IMR-90 (cell line): Measurements from ENCODE around the gene MAP3K19.

ENCODE experiments used
- CEBPB ChIP-seq: IDR thresholded peaks from 2 replicates; pipeline ENCODE4 v1.6.1; 2012; ENCODE audit warnings: low read depth, low read length, improper control_type of control experiment
- FOS ChIP-seq: fragments of 150-350 bp; IDR thresholded peaks from 2 replicates; pipeline ENCODE4 v1.6.1; 2016; ENCODE audit warnings: low read depth, low read length
- NFE2L2 ChIP-seq: fragments of 150-350 bp; IDR thresholded peaks from 2 replicates; pipeline ENCODE4 v1.6.1; 2016; ENCODE audit warnings: low read depth, mild to moderate bottlenecking, low read length
- POLR2A ChIP-seq: IDR thresholded peaks from 2 replicates; pipeline ENCODE4 v1.6.1; 2012; ENCODE audit warnings: mild to moderate bottlenecking, low read depth, low read length
- RAD21 ChIP-seq: IDR thresholded peaks from 2 replicates; pipeline ENCODE4 v1.6.1; 2012; ENCODE audit warnings: low read length, improper control_type of control experiment
- RCOR1 ChIP-seq: IDR thresholded peaks from 2 replicates; pipeline ENCODE4 v1.6.1; 2012; ENCODE audit warnings: mild to moderate bottlenecking, low read length, improper control_type of control experiment; ENCODE audit not compliant: insufficient replicate concordance
- SMC3 ChIP-seq: fragments of 150-350 bp; IDR thresholded peaks from 2 replicates; pipeline ENCODE4 v1.6.1; 2016; ENCODE audit warnings: low read depth, mild to moderate bottlenecking, antibody characterized with exemption, low read length, moderate library complexity
- TF ChIP-seq, protein P1 (sequence below): conservative IDR thresholded peaks from 2 replicates; pipeline ENCODE4 v1.5.1; 2012; ENCODE audit warnings: mild to moderate bottlenecking, low read depth, low read length, improper control_type of control experiment
- TF ChIP-seq, protein P2 (sequence below): fragments of 150-350 bp; IDR thresholded peaks from 2 replicates; pipeline ENCODE4 v1.6.1; 2017; ENCODE audit warnings: mild to moderate bottlenecking, antibody characterized with exemption, low read length, low read depth

DNA sequence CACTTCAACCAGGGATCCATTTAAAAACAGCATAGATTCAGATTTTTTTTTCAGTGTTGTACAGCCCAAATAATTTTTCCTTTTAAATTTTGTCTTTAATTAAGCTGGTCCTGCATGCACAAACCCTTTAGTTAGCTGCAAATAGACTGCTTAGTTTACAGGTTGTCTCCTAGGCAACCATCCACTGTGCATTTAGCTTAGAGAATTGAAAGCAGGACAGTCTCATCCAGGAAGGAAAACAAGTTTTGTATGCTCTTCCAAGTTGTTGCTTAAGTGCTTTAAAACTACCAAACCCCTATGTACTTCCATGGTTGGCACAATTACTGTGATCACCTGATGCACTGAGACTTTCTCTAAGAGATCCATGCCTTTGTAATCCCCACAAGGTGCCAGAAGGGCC lies at the start of gene MAP3K19:
- TF ChIP-seq POLR2A (no peak), FOS (no peak), RAD21 (no peak), RCOR1 (no peak), CEBPB (no peak), NFE2L2 (no peak), SMC3 (no peak)
- TF ChIP-seq, protein P1, sequence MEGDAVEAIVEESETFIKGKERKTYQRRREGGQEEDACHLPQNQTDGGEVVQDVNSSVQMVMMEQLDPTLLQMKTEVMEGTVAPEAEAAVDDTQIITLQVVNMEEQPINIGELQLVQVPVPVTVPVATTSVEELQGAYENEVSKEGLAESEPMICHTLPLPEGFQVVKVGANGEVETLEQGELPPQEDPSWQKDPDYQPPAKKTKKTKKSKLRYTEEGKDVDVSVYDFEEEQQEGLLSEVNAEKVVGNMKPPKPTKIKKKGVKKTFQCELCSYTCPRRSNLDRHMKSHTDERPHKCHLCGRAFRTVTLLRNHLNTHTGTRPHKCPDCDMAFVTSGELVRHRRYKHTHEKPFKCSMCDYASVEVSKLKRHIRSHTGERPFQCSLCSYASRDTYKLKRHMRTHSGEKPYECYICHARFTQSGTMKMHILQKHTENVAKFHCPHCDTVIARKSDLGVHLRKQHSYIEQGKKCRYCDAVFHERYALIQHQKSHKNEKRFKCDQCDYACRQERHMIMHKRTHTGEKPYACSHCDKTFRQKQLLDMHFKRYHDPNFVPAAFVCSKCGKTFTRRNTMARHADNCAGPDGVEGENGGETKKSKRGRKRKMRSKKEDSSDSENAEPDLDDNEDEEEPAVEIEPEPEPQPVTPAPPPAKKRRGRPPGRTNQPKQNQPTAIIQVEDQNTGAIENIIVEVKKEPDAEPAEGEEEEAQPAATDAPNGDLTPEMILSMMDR: no peak
- TF ChIP-seq, protein P2, sequence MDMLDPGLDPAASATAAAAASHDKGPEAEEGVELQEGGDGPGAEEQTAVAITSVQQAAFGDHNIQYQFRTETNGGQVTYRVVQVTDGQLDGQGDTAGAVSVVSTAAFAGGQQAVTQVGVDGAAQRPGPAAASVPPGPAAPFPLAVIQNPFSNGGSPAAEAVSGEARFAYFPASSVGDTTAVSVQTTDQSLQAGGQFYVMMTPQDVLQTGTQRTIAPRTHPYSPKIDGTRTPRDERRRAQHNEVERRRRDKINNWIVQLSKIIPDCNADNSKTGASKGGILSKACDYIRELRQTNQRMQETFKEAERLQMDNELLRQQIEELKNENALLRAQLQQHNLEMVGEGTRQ: no peak
